ENCODE measurements around the gene AVEN.

DNA sequence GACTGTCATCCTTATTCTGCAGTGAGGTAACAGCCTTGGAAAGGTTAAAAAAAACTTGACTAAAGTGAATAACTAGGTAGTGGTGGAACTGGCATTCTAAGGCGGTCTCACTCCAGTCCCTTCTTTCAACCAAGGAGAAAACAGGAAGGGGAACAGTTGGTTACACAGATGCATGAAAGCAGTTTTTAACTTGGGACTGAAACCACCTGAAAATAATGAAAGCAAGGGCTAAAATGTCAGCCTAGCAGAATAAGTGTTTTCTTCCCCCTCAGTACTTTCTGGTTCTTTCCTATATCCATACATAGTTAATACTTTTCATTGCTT lies 748 bp upstream of the AVEN start:
- TF ChIP-seq, protein P1, sequence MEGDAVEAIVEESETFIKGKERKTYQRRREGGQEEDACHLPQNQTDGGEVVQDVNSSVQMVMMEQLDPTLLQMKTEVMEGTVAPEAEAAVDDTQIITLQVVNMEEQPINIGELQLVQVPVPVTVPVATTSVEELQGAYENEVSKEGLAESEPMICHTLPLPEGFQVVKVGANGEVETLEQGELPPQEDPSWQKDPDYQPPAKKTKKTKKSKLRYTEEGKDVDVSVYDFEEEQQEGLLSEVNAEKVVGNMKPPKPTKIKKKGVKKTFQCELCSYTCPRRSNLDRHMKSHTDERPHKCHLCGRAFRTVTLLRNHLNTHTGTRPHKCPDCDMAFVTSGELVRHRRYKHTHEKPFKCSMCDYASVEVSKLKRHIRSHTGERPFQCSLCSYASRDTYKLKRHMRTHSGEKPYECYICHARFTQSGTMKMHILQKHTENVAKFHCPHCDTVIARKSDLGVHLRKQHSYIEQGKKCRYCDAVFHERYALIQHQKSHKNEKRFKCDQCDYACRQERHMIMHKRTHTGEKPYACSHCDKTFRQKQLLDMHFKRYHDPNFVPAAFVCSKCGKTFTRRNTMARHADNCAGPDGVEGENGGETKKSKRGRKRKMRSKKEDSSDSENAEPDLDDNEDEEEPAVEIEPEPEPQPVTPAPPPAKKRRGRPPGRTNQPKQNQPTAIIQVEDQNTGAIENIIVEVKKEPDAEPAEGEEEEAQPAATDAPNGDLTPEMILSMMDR (IDR thresholded peaks at IDR 0.05): no peak
- TF ChIP-seq EP300 (IDR thresholded peaks at IDR 0.05; ENCODE audit: borderline replicate concordance in 1 of 2, low read depth in 1 of 2, low read length in 1 of 2): no peak
- no peak for TF ChIP-seq TAF1 (IDR thresholded peaks at IDR 0.05; ENCODE audit: borderline replicate concordance, low read depth, low read length)
- TF ChIP-seq YY1 (IDR thresholded peaks at IDR 0.05; ENCODE audit: low read depth): no peak
- TF ChIP-seq SMC3 (IDR thresholded peaks at IDR 0.05; ENCODE audit: low read depth, low read length): no peak
- TF ChIP-seq, protein P2, sequence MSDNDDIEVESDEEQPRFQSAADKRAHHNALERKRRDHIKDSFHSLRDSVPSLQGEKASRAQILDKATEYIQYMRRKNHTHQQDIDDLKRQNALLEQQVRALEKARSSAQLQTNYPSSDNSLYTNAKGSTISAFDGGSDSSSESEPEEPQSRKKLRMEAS (IDR thresholded peaks at IDR 0.05; ENCODE audit: low read depth): no peak
- TF ChIP-seq GATA2 (CRISPR knock-in tag; IDR thresholded peaks at IDR 0.05): no peak
- TF ChIP-seq, protein P3, sequence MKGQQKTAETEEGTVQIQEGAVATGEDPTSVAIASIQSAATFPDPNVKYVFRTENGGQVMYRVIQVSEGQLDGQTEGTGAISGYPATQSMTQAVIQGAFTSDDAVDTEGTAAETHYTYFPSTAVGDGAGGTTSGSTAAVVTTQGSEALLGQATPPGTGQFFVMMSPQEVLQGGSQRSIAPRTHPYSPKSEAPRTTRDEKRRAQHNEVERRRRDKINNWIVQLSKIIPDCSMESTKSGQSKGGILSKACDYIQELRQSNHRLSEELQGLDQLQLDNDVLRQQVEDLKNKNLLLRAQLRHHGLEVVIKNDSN (IDR thresholded peaks at IDR 0.05; ENCODE audit: borderline replicate concordance, low read depth): no peak
- TF ChIP-seq JUND (IDR thresholded peaks at IDR 0.05): no peak
- TF ChIP-seq FOXM1 (IDR thresholded peaks at IDR 0.05; ENCODE audit: low read depth): no peak
